CD14-positive monocyte (primary cell): Measurements from ENCODE around the gene SLC22A17. TPM values are rescaled to one million over a fixed set of nuclear protein-coding genes. Genes with fewer than 3 reads are reported as not detected.

ENCODE experiments used
- DNase-seq, 3 donors: peaks; one replicate each; pipeline ENCODE4 v3.0.0-alpha.2; 2011 to 2022
- H2AFZ ChIP-seq: 2 replicates; pipeline ENCODE4 v1.6.0; 2012; ENCODE audit warnings: mild to moderate bottlenecking, low read depth, low read length, inconsistent platforms; ENCODE audit not compliant: insufficient read depth, poor library complexity, severe bottlenecking
- H3K27ac ChIP-seq, 2 donors: 1 replicate in 1 of 2; 2 replicates in 1 of 2; pipeline ENCODE4 v1.5.1; 2012 to 2013; ENCODE audit warnings: low read length in 2 of 2, control low read depth in 1 of 2, inconsistent platforms in 1 of 2, low read depth in 1 of 2, mild to moderate bottlenecking in 1 of 2
- H3K27me3 ChIP-seq, 2 donors: one replicate each; pipeline versions ENCODE4 v1.6.0 to v1.6.1; 2011 to 2013; ENCODE audit warnings: low read length in 2 of 2; ENCODE audit not compliant: control insufficient read depth in 2 of 2, insufficient read depth in 2 of 2
- H3K36me3 ChIP-seq, 2 donors: replicated peaks in 1 of 2; 1 replicate in 1 of 2; 2 replicates in 1 of 2; pipeline versions ENCODE4 v1.5.1 to v1.6.1; 2012 to 2013; ENCODE audit warnings: low read length in 2 of 2, control low read depth in 1 of 2, inconsistent platforms in 1 of 2, mild to moderate bottlenecking in 1 of 2; ENCODE audit not compliant: insufficient read depth in 2 of 2, control insufficient read depth in 1 of 2
- H3K4me1 ChIP-seq, 2 donors: 1 replicate in 1 of 2; 2 replicates in 1 of 2; pipeline versions ENCODE4 v1.5.1 to v1.6.1; 2012 to 2013; ENCODE audit warnings: low read length in 2 of 2, control low read depth in 1 of 2, inconsistent platforms in 1 of 2, mild to moderate bottlenecking in 1 of 2, moderate library complexity in 1 of 2; ENCODE audit not compliant: insufficient read depth in 2 of 2, control insufficient read depth in 1 of 2
- H3K4me2 ChIP-seq: replicated peaks from 2 replicates; pipeline ENCODE3; 2012; ENCODE audit warnings: low read length, moderate library complexity, mild to moderate bottlenecking; ENCODE audit not compliant: poor library complexity, severe bottlenecking; ENCODE audit errors: extremely low read depth
- H3K4me3 ChIP-seq, 3 experiments: fragments of 200-600 bp in 1 of 3; sonication (generic) in 1 of 3; replicated peaks in 1 of 3; 1 replicate in 2 of 3; 2 replicates in 1 of 3; pipeline ENCODE4 v1.5.1; 2011 to 2013; ENCODE audit warnings: low read length in 3 of 3, mild to moderate bottlenecking in 3 of 3, control low read depth in 2 of 3, low read depth in 2 of 3, inconsistent platforms in 1 of 3, moderate library complexity in 1 of 3
- H3K79me2 ChIP-seq: 2 replicates; pipeline ENCODE4 v1.6.0; 2012; ENCODE audit warnings: mild to moderate bottlenecking, control low read depth, inconsistent platforms, low read length, moderate library complexity; ENCODE audit not compliant: insufficient read depth
- H3K9ac ChIP-seq: 2 replicates; pipeline ENCODE4 v1.6.0; 2017; ENCODE audit warnings: low read length, mild to moderate bottlenecking; ENCODE audit not compliant: insufficient read depth, poor library complexity, severe bottlenecking
- H3K9me3 ChIP-seq, 2 donors: replicated peaks in 1 of 2; 1 replicate in 1 of 2; 2 replicates in 1 of 2; pipeline versions ENCODE4 v1.5.1 to v1.6.1; 2012 to 2013; ENCODE audit warnings: low read length in 2 of 2, control low read depth in 1 of 2; ENCODE audit not compliant: control insufficient read depth in 1 of 2, insufficient read depth in 1 of 2
- H4K20me1 ChIP-seq: 2 replicates; pipeline ENCODE4 v1.6.0; 2012; ENCODE audit warnings: mild to moderate bottlenecking, low read length, control low read depth, moderate library complexity; ENCODE audit not compliant: insufficient read depth
- H3K27ac Mint-ChIP-seq, 7 donors: one replicate each; pipeline ENCODE4 v1.8.0; 2020; ENCODE audit warnings: mild to moderate bottlenecking in 7 of 7, mixed read lengths in 7 of 7, moderate library complexity in 6 of 7, inconsistent platforms in 2 of 7
- H3K27me3 Mint-ChIP-seq, 3 donors: one replicate each; pipeline ENCODE4 v1.8.0; 2021 to 2022; ENCODE audit warnings: low read depth in 3 of 3, mild to moderate bottlenecking in 3 of 3, mixed read lengths in 3 of 3, moderate library complexity in 3 of 3, inconsistent platforms in 1 of 3
- H3K36me3 Mint-ChIP-seq, 2 donors: one replicate each; pipeline ENCODE4 v1.8.0; 2020; ENCODE audit warnings: mixed read lengths in 2 of 2, inconsistent platforms in 1 of 2, mild to moderate bottlenecking in 1 of 2
- H3K4me1 Mint-ChIP-seq: one replicate; pipeline ENCODE4 v1.8.0; 2020; ENCODE audit warnings: mild to moderate bottlenecking, mixed read lengths
- H3K4me3 Mint-ChIP-seq, 2 donors: one replicate each; pipeline ENCODE4 v1.8.0; 2020; ENCODE audit warnings: mild to moderate bottlenecking in 2 of 2, mixed read lengths in 2 of 2, moderate library complexity in 1 of 2
- H3K9me3 Mint-ChIP-seq, 7 donors: one replicate each; pipeline ENCODE4 v1.8.0; 2020 to 2022; ENCODE audit warnings: mixed read lengths in 7 of 7, mild to moderate bottlenecking in 6 of 7, moderate library complexity in 6 of 7, inconsistent platforms in 2 of 7
- CTCF ChIP-seq: fragments of 200-600 bp; IDR thresholded peaks from one replicate; pipeline ENCODE4 v1.8.0; 2022; ENCODE audit warnings: antibody characterized with exemption, mild to moderate bottlenecking
- WGBS: methylation state at CpG from one replicate; pipeline ENCODE4 v1.1.5; 2013; ENCODE audit warnings: missing lambda C conversion rate; ENCODE audit not compliant: insufficient coverage; 5-methylcytosine and 5-hydroxymethylcytosine counted together
- intact Hi-C, 2 donors: fragments of 100-400 bp; cut with micrococcal nuclease; formaldehyde crosslinking; loops; one replicate each; pipeline versions ENCODE4 v1.15.0 to v1.15.1; 2023
- polyA plus RNA-seq, 3 donors: library from polyadenylated mRNA; depleted of rRNA in 1 of 3; unstranded in 2 of 3; stranded (reverse) in 1 of 3; fragments of 300-500 nt in 2 of 3; fragments of >200 nt in 1 of 3; fragmentation: Illumina TruSeq in 2 of 3; gene quantifications; 1 replicate in 2 of 3; 2 replicates in 1 of 3; pipeline ENCODE4 v1.2.3, GENCODE V29; 2012 to 2021

SLC22A17 gene
- polyA plus RNA-seq, 3 donors = not detected

- Histone ChIP-seq H3K79me2 (no peaks in the 10 kb centered on the region), H3K4me2 (no peak overlapping the region), H3K27me3 (no peaks in the 10 kb centered on the region), H3K9me3 (no peaks in the 10 kb centered on the region), H3K9ac (no peak overlapping the region), H4K20me1 (no peaks in the 10 kb centered on the region), H3K36me3 (no peaks in the 10 kb centered on the region), H2AFZ (no peak overlapping the region), H3K4me1 (no peaks in the 10 kb centered on the region), H3K4me3 (no peak overlapping the region), H3K27ac (no peak overlapping the region)
- H3K9me3 Mint-ChIP-seq = peaks cover 0 to 1% (median 0%) of the 10 kb centered on the region in 7 donors
- no peaks in the 10 kb centered on the region for H3K36me3 Mint-ChIP-seq
- H3K27me3 Mint-ChIP-seq = peaks cover 3 to 13% (median 10%) of the 10 kb centered on the region in 3 donors
- WGBS = 96% methylated on average over 4 of the region's 6 CpGs
- intact Hi-C loops = no loop called here
- no peaks in the 10 kb centered on the region for H3K4me1 Mint-ChIP-seq
- H3K27ac Mint-ChIP-seq = peak overlapping the region in 1 of 7 donors; percentile 44
- peak overlapping the region in 1 of 2 donors; percentile 19 for H3K4me3 Mint-ChIP-seq
- DNase-seq = no peak
- no peak for TF ChIP-seq CTCF
Observed at GRCh38 chr14:23382276-23382675, 29.6 kb upstream of the SLC22A17 start.

- no peaks in the 10 kb centered on the region for H3K9me3 ChIP-seq
- no peak overlapping the region for H3K27ac ChIP-seq
- no peaks in the 10 kb centered on the region for H3K79me2 ChIP-seq
- Mint-ChIP-seq H3K9me3 (peaks cover 0 to 1% (median 0%) of the 10 kb centered on the region in 7 donors), H3K4me1 (no peaks in the 10 kb centered on the region), H3K27ac (no peak overlapping the region), H3K36me3 (no peaks in the 10 kb centered on the region), H3K4me3 (no peak overlapping the region), H3K27me3 (peaks cover 3 to 13% (median 10%) of the 10 kb centered on the region in 3 donors)
- H3K4me2 ChIP-seq = no peak overlapping the region
- H3K36me3 ChIP-seq = no peaks in the 10 kb centered on the region
- H4K20me1 ChIP-seq = no peaks in the 10 kb centered on the region
- H3K4me3 ChIP-seq = no peak overlapping the region
- DNase-seq = no peak
- no peak for TF ChIP-seq CTCF
- no peaks in the 10 kb centered on the region for H3K4me1 ChIP-seq
- no peaks in the 10 kb centered on the region for H3K27me3 ChIP-seq
- intact Hi-C loops = no loop called here
- no peak overlapping the region for H3K9ac ChIP-seq
- H2AFZ ChIP-seq = no peak overlapping the region
- 37% methylated on average over 3 of the region's 3 CpGs for WGBS
Observed at GRCh38 chr14:23381871-23382270, 29.2 kb upstream of the SLC22A17 start.
